HCEC 1CT (cell line): ENCODE measurements around the gene ICAM3.

Source experiments
- DNase-seq: peaks from one replicate; pipeline ENCODE4 v3.0.0-alpha.2; 2017

The ICAM3 gene

DNA sequence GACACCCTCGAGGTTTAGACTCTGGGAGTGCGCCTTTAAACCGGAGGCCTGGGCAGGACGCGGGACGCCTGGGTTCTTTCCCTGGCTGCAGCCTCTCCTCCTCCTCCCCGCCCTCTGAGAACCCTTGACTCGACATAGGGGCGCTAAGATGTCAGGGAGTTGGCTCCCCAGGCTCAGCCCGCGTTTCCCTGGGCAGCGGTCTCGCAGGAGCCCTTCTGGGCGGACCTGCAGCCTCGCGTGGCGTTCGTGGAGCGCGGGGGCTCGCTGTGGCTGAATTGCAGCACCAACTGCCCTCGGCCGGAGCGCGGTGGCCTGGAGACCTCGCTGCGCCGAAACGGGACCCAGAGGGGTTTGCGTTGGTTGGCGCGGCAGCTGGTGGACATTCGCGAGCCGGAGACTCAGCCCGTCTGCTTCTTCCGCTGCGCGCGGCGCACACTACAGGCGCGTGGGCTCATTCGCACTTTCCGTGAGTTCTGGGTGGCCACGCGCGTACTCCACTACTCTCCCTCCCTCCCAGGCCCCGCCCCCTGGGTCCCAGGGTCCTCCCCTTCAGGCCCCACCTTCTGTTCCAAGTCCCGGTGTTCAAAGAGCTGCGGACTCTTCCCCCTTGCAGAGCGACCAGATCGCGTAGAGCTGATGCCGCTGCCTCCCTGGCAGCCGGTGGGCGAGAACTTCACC lies 48.4 kb downstream of the ICAM3 start:
- no peak for DNase-seq

GRCh38 chr19:10290357-10290875 lies 49.0 kb downstream of the ICAM3 start:
- no peak for DNase-seq

GRCh38 chr19:10289836-10290356 lies 49.5 kb downstream of the ICAM3 start, which contains the start of gene ICAM5:
TSS of gene ICAM5 (plus strand) at chr19:10289952. CDS start at chr19:10290044, 92 bp downstream.
- peak; percentile 43 for DNase-seq

DNA sequence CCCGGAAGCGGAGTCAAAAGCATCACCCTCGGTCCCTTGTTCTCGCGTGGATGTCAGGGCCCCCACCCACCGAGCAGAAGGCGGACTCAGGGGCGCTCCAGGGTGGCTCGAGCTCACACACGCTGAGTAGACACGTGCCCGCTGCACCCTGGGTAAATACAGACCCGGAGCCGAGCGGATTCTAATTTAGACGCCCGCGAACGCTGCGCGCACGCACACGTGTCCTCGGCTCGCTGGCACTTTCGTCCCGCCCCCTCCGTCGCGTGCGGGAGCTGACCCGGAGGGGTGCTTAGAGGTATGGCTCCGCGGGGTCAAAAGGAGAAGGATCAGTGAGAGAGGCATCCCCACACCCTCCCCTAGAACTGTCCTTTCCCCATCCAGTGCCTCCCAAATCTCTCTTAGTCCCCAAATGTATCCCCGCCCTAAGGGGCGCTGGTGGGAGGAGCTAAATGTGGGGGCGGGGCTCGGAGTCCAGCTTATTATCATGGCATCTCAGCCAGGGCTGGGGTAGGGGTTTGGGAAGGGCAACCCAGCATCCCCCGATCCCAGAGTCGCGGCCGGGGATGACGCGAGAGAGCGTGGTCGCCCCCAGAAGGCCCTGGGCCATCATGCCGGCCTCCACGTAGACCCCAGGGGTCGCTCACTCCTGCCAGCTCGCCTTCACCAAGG lies 50.1 kb downstream of the ICAM3 start:
- peak; percentile 65 for DNase-seq

GRCh38 chr19:10288662-10289166 lies 50.7 kb downstream of the ICAM3 start:
- DNase-seq = peak; percentile 72

DNA sequence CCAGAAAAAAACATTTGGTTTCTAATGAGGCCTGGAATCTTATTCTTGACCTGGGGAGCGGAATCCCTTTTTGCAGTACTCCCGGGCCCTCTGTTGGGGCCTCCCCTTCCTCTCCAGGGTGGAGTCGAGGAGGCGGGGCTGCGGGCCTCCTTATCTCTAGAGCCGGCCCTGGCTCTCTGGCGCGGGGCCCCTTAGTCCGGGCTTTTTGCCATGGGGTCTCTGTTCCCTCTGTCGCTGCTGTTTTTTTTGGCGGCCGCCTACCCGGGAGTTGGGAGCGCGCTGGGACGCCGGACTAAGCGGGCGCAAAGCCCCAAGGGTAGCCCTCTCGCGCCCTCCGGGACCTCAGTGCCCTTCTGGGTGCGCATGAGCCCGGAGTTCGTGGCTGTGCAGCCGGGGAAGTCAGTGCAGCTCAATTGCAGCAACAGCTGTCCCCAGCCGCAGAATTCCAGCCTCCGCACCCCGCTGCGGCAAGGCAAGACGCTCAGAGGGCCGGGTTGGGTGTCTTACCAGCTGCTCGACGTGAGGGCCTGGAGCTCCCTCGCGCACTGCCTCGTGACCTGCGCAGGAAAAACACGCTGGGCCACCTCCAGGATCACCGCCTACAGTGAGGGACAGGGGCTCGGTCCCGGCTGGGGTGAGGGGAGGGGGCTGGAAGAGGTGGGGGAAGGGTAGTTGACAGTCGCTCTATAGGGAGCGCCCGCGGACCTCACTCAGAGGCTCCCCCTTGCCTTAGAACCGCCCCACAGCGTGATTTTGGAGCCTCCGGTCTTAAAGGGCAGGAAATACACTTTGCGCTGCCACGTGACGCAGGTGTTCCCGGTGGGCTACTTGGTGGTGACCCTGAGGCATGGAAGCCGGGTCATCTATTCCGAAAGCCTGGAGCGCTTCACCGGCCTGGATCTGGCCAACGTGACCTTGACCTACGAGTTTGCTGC lies 52.4 kb downstream of the ICAM3 start, which contains the start of gene ICAM4:
Gene ICAM4, plus strand, starts transcription at position 153 of the 935 bp plus-strand sequence. Its CDS starts 58 bp downstream, at position 211.
- no peak for DNase-seq

DNA sequence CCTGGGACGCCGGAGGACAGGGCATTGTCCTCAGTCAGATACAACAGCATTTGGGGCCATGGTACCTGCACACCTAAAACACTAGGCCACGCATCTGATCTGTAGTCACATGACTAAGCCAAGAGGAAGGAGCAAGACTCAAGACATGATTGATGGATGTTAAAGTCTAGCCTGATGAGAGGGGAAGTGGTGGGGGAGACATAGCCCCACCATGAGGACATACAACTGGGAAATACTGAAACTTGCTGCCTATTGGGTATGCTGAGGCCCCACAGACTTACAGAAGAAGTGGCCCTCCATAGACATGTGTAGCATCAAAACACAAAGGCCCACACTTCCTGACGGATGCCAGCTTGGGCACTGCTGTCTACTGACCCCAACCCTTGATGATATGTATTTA lies 54.0 kb downstream of the ICAM3 start:
- DNase-seq = no peak

DNA sequence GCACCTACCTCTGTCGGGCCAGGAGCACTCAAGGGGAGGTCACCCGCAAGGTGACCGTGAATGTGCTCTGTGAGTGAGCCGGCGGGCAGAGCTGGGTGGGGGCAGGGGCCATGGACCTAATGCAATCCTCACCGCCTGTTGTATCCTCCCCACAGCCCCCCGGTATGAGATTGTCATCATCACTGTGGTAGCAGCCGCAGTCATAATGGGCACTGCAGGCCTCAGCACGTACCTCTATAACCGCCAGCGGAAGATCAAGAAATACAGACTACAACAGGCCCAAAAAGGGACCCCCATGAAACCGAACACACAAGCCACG lies 54.5 kb downstream of the ICAM3 start:
- DNase-seq = no peak

DNA sequence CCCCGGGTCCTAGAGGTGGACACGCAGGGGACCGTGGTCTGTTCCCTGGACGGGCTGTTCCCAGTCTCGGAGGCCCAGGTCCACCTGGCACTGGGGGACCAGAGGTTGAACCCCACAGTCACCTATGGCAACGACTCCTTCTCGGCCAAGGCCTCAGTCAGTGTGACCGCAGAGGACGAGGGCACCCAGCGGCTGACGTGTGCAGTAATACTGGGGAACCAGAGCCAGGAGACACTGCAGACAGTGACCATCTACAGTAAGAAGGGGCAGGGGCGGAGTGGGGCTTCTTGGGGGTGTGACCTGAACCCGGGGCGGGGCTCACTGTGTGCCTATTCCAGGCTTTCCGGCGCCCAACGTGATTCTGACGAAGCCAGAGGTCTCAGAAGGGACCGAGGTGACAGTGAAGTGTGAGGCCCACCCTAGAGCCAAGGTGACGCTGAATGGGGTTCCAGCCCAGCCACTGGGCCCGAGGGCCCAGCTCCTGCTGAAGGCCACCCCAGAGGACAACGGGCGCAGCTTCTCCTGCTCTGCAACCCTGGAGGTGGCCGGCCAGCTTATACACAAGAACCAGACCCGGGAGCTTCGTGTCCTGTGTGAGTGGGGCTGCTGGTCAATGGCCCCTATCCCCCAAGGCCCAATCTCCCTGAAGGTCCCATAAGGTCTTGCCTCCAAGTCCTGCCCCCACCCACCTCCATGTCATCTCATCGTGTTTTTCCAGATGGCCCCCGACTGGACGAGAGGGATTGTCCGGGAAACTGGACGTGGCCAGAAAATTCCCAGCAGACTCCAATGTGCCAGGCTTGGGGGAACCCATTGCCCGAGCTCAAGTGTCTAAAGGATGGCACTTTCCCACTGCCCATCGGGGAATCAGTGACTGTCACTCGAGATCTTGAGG lies 55.1 kb downstream of the ICAM3 start:
- DNase-seq = no peak
